AG09319 (cell line): Measurements from ENCODE around the gene NPC2.

Experiments
- DNase-seq: peaks from one replicate; pipeline ENCODE4 v3.0.0-alpha.2; 2010; ENCODE audit warnings: low read depth; ENCODE audit errors: extremely low read depth
- TF ChIP-seq, protein P1 (sequence below): IDR thresholded peaks from 2 replicates; pipeline ENCODE4 v1.5.1; 2011; ENCODE audit warnings: low read depth, mild to moderate bottlenecking, inconsistent platforms, low read length, moderate library complexity

NPC2 gene

GRCh38 chr14:74518221-74518620 lies 25.1 kb upstream of the NPC2 start:
- no peak for DNase-seq
- TF ChIP-seq, protein P1, sequence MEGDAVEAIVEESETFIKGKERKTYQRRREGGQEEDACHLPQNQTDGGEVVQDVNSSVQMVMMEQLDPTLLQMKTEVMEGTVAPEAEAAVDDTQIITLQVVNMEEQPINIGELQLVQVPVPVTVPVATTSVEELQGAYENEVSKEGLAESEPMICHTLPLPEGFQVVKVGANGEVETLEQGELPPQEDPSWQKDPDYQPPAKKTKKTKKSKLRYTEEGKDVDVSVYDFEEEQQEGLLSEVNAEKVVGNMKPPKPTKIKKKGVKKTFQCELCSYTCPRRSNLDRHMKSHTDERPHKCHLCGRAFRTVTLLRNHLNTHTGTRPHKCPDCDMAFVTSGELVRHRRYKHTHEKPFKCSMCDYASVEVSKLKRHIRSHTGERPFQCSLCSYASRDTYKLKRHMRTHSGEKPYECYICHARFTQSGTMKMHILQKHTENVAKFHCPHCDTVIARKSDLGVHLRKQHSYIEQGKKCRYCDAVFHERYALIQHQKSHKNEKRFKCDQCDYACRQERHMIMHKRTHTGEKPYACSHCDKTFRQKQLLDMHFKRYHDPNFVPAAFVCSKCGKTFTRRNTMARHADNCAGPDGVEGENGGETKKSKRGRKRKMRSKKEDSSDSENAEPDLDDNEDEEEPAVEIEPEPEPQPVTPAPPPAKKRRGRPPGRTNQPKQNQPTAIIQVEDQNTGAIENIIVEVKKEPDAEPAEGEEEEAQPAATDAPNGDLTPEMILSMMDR: no peak

GRCh38 chr14:74517731-74518130 lies 24.6 kb upstream of the NPC2 start:
- TF ChIP-seq, protein P1: no peak
- DNase-seq: no peak

GRCh38 chr14:74516451-74517160 lies 23.5 kb upstream of the NPC2 start:
- TF ChIP-seq, protein P1: no peak
- no peak for DNase-seq

DNA sequence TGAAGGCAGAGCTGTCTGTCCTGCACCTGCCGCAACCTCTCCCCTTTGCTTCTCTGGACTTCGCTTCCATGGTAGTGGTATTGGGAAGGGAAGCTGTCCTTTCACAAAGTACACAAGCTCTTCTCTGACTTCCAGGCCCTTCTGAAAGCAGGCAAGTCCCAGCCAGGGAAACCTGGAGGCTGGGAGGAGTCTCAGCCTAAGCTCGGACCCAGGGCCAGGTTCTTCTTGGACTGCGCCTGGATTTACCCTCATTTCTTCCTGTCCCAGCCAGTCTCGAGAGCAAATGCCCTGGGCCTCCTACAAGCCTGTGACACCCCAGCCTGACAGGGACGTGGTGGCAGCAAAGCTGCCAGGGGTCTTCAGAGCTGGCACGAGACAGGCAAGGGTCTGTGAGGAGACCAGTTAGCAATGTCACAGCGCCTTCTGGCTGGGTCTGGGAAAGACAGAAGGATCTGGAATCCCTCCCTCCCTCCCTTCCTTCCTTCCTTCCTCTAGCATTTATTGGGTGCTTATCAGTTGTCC lies 22.8 kb upstream of the NPC2 start:
- no peak for DNase-seq
- TF ChIP-seq, protein P1: no peak

DNA sequence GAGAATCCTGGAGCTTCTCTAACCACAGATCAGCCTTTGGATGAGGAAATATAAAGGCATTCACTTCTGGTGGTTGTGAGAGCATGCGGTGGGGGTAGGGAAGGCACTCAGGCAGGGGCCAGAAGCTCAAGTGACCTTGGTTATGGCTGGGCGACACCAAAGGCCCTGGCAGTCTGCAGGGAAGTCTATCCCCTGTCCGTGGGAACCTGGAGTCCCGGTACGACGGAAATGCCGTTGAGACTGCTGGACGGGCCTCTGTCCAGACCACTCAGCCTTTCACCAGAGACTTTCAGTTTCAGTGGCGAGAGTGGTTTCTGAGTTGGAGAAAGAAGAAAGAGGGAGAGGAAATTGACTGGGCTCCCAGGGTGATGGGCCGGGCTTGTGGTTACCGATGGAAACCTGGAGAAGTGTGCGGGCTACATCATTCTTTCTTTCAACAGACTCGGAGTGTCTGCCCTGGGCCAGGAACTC lies 21.4 kb upstream of the NPC2 start:
- DNase-seq: peak; percentile 47
- TF ChIP-seq, protein P1: no peak

GRCh38 chr14:74511966-74512830 lies 19.1 kb upstream of the NPC2 start:
- DNase-seq: no peak
- TF ChIP-seq, protein P1: no peak

- TF ChIP-seq, protein P1: no peak
- no peak for DNase-seq
Observed at GRCh38 chr14:74510959-74511409, 17.9 kb upstream of the NPC2 start.
